Naive thymus-derived CD4-positive, alpha-beta T cell (primary cell): Measurements from ENCODE around the gene HSD11B1L. TPM values are rescaled to one million over a fixed set of nuclear protein-coding genes. Genes with fewer than 3 reads are reported as not detected.

Source experiments
- ATAC-seq: fragments of 150-1000 bp; cut with Tn5 transposase; 2 replicates; pipeline ENCODE4 v1.10.0; 2021; ENCODE audit warnings: mild to moderate bottlenecking, moderate library complexity
- CTCF ChIA-PET: fragments of 350-600 bp; sonication (Branson Sonifier 250); formaldehyde crosslinking; loops from one replicate; lab custom pipeline; 2021; ENCODE audit warnings: antibody characterized with exemption; lab: Charles Lee
- POLR2A ChIA-PET: fragments of 350-600 bp; sonication (Branson Sonifier 250); formaldehyde crosslinking; loops from one replicate; lab custom pipeline; 2021; ENCODE audit warnings: antibody characterized with exemption, inconsistent platforms; lab: Charles Lee
- DNase-seq, 9 donors: peaks; one replicate each; pipeline versions ENCODE4 v3.0.0 to v3.0.0-alpha.2; 2020 to 2022; ENCODE audit warnings: mixed read lengths in 1 of 9
- H3K27ac ChIP-seq: one replicate; pipeline ENCODE4 v1.7.0; 2013; ENCODE audit warnings: mild to moderate bottlenecking, low read depth, low read length, moderate library complexity
- H3K27me3 ChIP-seq, 2 donors: one replicate each; pipeline ENCODE4 v1.7.0; 2013; ENCODE audit warnings: low read length in 2 of 2, mild to moderate bottlenecking in 2 of 2, moderate library complexity in 2 of 2; ENCODE audit not compliant: control insufficient read depth in 2 of 2, insufficient read depth in 2 of 2
- H3K36me3 ChIP-seq, 3 experiments: 1 replicate in 2 of 3; 2 replicates in 1 of 3; pipeline ENCODE4 v1.7.0; 2013; ENCODE audit warnings: low read length in 3 of 3, mild to moderate bottlenecking in 3 of 3, moderate library complexity in 1 of 3; ENCODE audit not compliant: insufficient read depth in 3 of 3, control insufficient read depth in 2 of 3
- H3K4me1 ChIP-seq, 2 donors: one replicate each; pipeline ENCODE4 v1.7.0; 2013; ENCODE audit warnings: low read length in 2 of 2, mild to moderate bottlenecking in 2 of 2, moderate library complexity in 1 of 2; ENCODE audit not compliant: control insufficient read depth in 2 of 2, insufficient read depth in 2 of 2
- H3K4me3 ChIP-seq: 2 replicates; pipeline ENCODE4 v1.7.0; 2013; ENCODE audit warnings: mild to moderate bottlenecking, low read length
- H3K9me3 ChIP-seq, 3 experiments: 1 replicate in 2 of 3; 2 replicates in 1 of 3; pipeline ENCODE4 v1.7.0; 2013; ENCODE audit warnings: low read length in 3 of 3; ENCODE audit not compliant: control insufficient read depth in 2 of 3
- H3K27ac Mint-ChIP-seq, 9 donors: one replicate each; pipeline ENCODE4 v1.8.0; 2020 to 2022; ENCODE audit warnings: mixed read lengths in 9 of 9, mild to moderate bottlenecking in 8 of 9, moderate library complexity in 5 of 9, inconsistent platforms in 2 of 9
- H3K27me3 Mint-ChIP-seq, 5 donors: one replicate each; pipeline ENCODE4 v1.8.0; 2021 to 2022; ENCODE audit warnings: mixed read lengths in 5 of 5, mild to moderate bottlenecking in 1 of 5
- H3K36me3 Mint-ChIP-seq, 5 donors: one replicate each; pipeline ENCODE4 v1.8.0; 2020 to 2022; ENCODE audit warnings: mixed read lengths in 5 of 5, mild to moderate bottlenecking in 3 of 5, inconsistent platforms in 1 of 5
- H3K4me1 Mint-ChIP-seq, 7 donors: one replicate each; pipeline ENCODE4 v1.8.0; 2020 to 2022; ENCODE audit warnings: mixed read lengths in 7 of 7, mild to moderate bottlenecking in 3 of 7, inconsistent platforms in 1 of 7
- H3K4me3 Mint-ChIP-seq, 10 donors: one replicate each; pipeline ENCODE4 v1.8.0; 2020 to 2022; ENCODE audit warnings: mild to moderate bottlenecking in 10 of 10, mixed read lengths in 10 of 10, moderate library complexity in 6 of 10, inconsistent platforms in 2 of 10
- H3K9me3 Mint-ChIP-seq, 11 donors: one replicate each; pipeline ENCODE4 v1.8.0; 2020 to 2022; ENCODE audit warnings: mixed read lengths in 11 of 11, mild to moderate bottlenecking in 4 of 11, inconsistent platforms in 1 of 11, moderate library complexity in 1 of 11
- intact Hi-C, 2 donors: fragments of 100-400 bp; cut with micrococcal nuclease; formaldehyde crosslinking; loops; one replicate each; pipeline ENCODE4 v1.15.1; 2023
- polyA plus RNA-seq, 2 donors: library from polyadenylated mRNA; unstranded; fragments of 300-500 nt; fragmentation: Illumina TruSeq; gene quantifications; one replicate each; pipeline ENCODE4 v1.2.3, GENCODE V29; 2021
- total RNA-seq, 6 experiments: library from RNA in 5 of 6; stranded (reverse) in 5 of 6; gene quantifications; 1 replicate in 5 of 6; 2 replicates in 1 of 6; pipeline ENCODE4 v1.2.3 and lab custom pipeline; 2021 to 2026

HSD11B1L gene
- total and polyA plus RNA-seq, 7 experiments from 2014 or later, result 2.8 to 9.6 (median 4.8) TPM

DNA sequence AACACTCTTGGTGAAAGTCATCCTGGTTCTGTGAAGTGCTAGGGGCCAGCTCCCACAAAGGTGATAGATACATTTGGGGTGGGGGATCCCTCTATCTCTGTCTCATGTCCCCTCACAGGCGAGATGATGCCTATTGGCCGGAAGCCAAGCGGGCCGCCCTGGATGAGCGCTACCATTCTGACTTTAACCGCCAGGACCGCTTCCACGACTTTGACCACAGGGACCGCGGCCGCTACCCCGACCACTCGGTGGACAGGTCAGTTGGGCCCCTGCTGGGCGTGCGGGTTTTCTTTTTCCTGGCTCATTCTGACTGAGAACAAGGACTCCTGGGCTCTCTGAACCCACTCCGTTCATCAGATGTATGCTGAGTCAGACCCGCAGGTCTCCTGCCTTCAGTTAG lies 16.9 kb upstream of the HSD11B1L start:
- peaks cover 0 to 37% (median 7%) of the 10 kb centered on the region in 5 donors for H3K36me3 Mint-ChIP-seq

DNA sequence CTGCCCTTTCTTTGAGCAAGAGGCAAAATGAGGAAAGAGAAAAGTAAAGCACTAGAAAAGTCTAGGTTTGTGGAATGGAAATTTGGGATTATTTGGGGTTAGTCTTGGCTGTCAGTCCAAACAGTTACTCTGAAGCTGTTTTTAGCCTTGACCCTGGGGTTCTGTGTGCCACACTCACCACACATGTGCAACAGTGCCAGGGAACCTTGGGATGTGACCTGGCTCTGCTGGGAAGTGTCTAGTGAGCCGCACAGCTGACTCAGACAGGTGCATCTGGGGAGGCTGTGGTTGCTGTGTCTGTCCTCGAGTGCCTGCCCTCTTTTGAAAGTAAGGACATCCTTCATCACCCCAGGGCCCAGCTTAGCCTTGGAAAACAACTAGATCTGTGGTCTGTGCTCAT lies 16.3 kb upstream of the HSD11B1L start:
- H3K4me3 Mint-ChIP-seq, result no peak overlapping the region
- POLR2A ChIA-PET, result interaction anchor here (0.9 kb wide), 1 partner anchor 9 kb away, joined by 3 read pairs; no protein-coding TSS in a partner anchor

More for the DNA sequence above, 16.9 kb upstream of the HSD11B1L start:
- peak overlapping the region in 1 of 9 donors; percentile 32 for H3K27ac Mint-ChIP-seq
- H3K9me3 Mint-ChIP-seq, result no peaks in the 10 kb centered on the region
- no peaks in the 10 kb centered on the region for H3K9me3 ChIP-seq
- H3K4me1 ChIP-seq, result no peaks in the 10 kb centered on the region
- H3K27me3 ChIP-seq, result no peaks in the 10 kb centered on the region
- ATAC-seq, result no peak
- no peak overlapping the region for H3K27ac ChIP-seq
- H3K4me1 Mint-ChIP-seq, result peaks cover 0 to 6% (median 0%) of the 10 kb centered on the region in 7 donors
- intact Hi-C loops, result no loop called here
- no peak for DNase-seq
- H3K4me3 ChIP-seq, result no peak overlapping the region
- ChIA-PET POLR2A (no interaction called here), CTCF (no interaction called here)
- peaks cover 27 to 96% (median 36%) of the 10 kb centered on the region in 3 experiments for H3K36me3 ChIP-seq
- no peaks in the 10 kb centered on the region for H3K27me3 Mint-ChIP-seq
- no peak overlapping the region for H3K4me3 Mint-ChIP-seq

GRCh38 chr19:5665781-5666513 lies 14.9 kb upstream of the HSD11B1L start:
- intact Hi-C loops, result no loop called here
- CTCF ChIA-PET, result interaction anchor here (0.6 kb wide), 1 partner anchor 450 kb away, joined by 3 read pairs; no protein-coding TSS in a partner anchor
- Histone ChIP-seq H3K4me3 (no peak overlapping the region), H3K9me3 (no peaks in the 10 kb centered on the region), H3K27ac (no peak overlapping the region), H3K27me3 (no peaks in the 10 kb centered on the region), H3K4me1 (no peaks in the 10 kb centered on the region), H3K36me3 (peaks cover 20 to 89% (median 35%) of the 10 kb centered on the region in 3 experiments)
- H3K4me1 Mint-ChIP-seq, result peaks cover 0 to 5% (median 0%) of the 10 kb centered on the region in 7 donors
- ATAC-seq, result no peak
- peak overlapping the region in 4 of 9 donors; percentile 45 to 62 (median 50) for H3K27ac Mint-ChIP-seq
- no peak for DNase-seq
- no peaks in the 10 kb centered on the region for H3K9me3 Mint-ChIP-seq
- POLR2A ChIA-PET, result no interaction called here
- peaks cover 0 to 35% (median 4%) of the 10 kb centered on the region in 5 donors for H3K36me3 Mint-ChIP-seq
- no peak overlapping the region for H3K4me3 Mint-ChIP-seq
- no peaks in the 10 kb centered on the region for H3K27me3 Mint-ChIP-seq

More for the DNA sequence above, 16.3 kb upstream of the HSD11B1L start:
- Histone ChIP-seq H3K4me1 (no peaks in the 10 kb centered on the region), H3K9me3 (no peaks in the 10 kb centered on the region), H3K36me3 (peaks cover 26 to 96% (median 36%) of the 10 kb centered on the region in 3 experiments), H3K4me3 (no peak overlapping the region), H3K27me3 (no peaks in the 10 kb centered on the region), H3K27ac (no peak overlapping the region)
- H3K27ac Mint-ChIP-seq, result no peak overlapping the region
- no peaks in the 10 kb centered on the region for H3K9me3 Mint-ChIP-seq
- no peaks in the 10 kb centered on the region for H3K27me3 Mint-ChIP-seq
- CTCF ChIA-PET, result no interaction called here
- DNase-seq (no peak), ATAC-seq (no peak)
- intact Hi-C loops, result no loop called here
- H3K4me1 Mint-ChIP-seq, result peaks cover 0 to 6% (median 0%) of the 10 kb centered on the region in 7 donors
- peaks cover 0 to 39% (median 7%) of the 10 kb centered on the region in 5 donors for H3K36me3 Mint-ChIP-seq

- Histone ChIP-seq H3K4me3 (no peak overlapping the region), H3K27ac (no peak overlapping the region), H3K27me3 (no peaks in the 10 kb centered on the region), H3K9me3 (no peaks in the 10 kb centered on the region), H3K4me1 (no peaks in the 10 kb centered on the region), H3K36me3 (peaks cover 20 to 78% (median 35%) of the 10 kb centered on the region in 3 experiments)
- ATAC-seq, result no peak
- no peaks in the 10 kb centered on the region for H3K9me3 Mint-ChIP-seq
- ChIA-PET CTCF (no interaction called here), POLR2A (no interaction called here)
- no peaks in the 10 kb centered on the region for H3K27me3 Mint-ChIP-seq
- peaks cover 0 to 5% (median 0%) of the 10 kb centered on the region in 7 donors for H3K4me1 Mint-ChIP-seq
- peak overlapping the region in 1 of 9 donors; percentile 53 for H3K27ac Mint-ChIP-seq
- DNase-seq, result no peak
- H3K4me3 Mint-ChIP-seq, result peak overlapping the region in 1 of 10 donors; percentile 34
- peaks cover 0 to 31% (median 4%) of the 10 kb centered on the region in 5 donors for H3K36me3 Mint-ChIP-seq
- intact Hi-C loops, result no loop called here
Measured at GRCh38 chr19:5666921-5667610, 13.8 kb upstream of the HSD11B1L start.

DNA sequence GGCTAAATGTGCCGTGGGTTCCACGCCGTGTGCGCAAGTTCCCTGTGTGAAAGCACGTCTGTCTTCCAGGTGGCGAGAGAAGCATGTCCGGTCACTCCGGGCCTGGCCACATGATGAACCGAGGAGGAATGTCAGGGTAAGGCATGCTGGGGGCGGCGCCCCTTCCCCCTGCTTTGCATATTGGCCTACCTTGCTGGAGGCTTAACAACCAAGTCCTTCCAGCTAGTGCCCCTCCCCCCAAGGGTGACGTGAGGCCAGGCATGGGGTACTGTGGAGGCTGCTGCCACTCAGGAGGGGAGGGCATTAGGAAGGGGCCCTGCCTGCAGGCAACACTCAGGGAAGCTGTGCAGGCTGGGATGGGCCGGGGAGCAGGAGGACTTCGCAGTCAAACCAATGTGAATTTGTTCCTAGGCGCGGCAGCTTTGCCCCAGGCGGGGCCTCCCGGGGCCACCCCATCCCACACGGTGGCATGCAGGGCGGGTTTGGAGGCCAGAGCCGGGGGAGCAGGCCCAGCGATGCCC lies 13.0 kb upstream of the HSD11B1L start:
- Mint-ChIP-seq H3K27me3 (no peaks in the 10 kb centered on the region), H3K4me1 (peaks cover 0 to 5% (median 0%) of the 10 kb centered on the region in 7 donors), H3K27ac (peak overlapping the region in 1 of 9 donors; percentile 62), H3K4me3 (no peak overlapping the region), H3K9me3 (no peaks in the 10 kb centered on the region), H3K36me3 (peaks cover 0 to 31% (median 4%) of the 10 kb centered on the region in 5 donors)
- peaks cover 20 to 70% (median 35%) of the 10 kb centered on the region in 3 experiments for H3K36me3 ChIP-seq
- CTCF ChIA-PET, result no interaction called here
- H3K27me3 ChIP-seq, result no peaks in the 10 kb centered on the region
- H3K4me3 ChIP-seq, result no peak overlapping the region
- intact Hi-C loops, result no loop called here
- H3K9me3 ChIP-seq, result no peaks in the 10 kb centered on the region
- no peak overlapping the region for H3K27ac ChIP-seq
- POLR2A ChIA-PET, result no interaction called here
- no peaks in the 10 kb centered on the region for H3K4me1 ChIP-seq
- ATAC-seq (no peak), DNase-seq (no peak)

DNA sequence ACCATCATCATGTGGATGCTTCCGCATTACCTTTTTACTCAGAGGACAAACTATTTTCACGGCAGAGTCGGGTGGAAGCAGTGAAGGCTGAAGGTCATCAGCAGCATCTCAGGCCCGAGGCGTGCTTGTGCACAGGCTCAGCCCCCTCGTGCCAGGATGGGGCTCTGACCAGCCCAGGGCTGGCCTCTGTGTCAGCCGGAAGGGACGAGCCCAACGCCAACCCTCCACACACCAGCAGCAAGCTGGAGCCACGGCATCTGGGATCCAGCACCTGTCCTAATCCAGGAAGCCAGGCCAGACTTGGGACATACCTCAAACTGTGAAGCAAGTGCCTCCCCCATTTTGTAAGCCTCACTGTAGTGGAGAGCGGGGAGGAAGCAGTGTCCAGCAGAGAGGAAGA lies 11.6 kb upstream of the HSD11B1L start:
- Mint-ChIP-seq H3K36me3 (peaks cover 0 to 34% (median 4%) of the 10 kb centered on the region in 5 donors), H3K27me3 (no peaks in the 10 kb centered on the region), H3K27ac (no peak overlapping the region), H3K4me1 (peaks cover 0 to 5% (median 0%) of the 10 kb centered on the region in 7 donors), H3K9me3 (peaks cover 0 to 4% (median 0%) of the 10 kb centered on the region in 11 donors), H3K4me3 (no peak overlapping the region)
- DNase-seq, result no peak
- intact Hi-C loops, result no loop called here
- no peaks in the 10 kb centered on the region for H3K9me3 ChIP-seq
- POLR2A ChIA-PET, result no interaction called here
- no peaks in the 10 kb centered on the region for H3K4me1 ChIP-seq
- no peak overlapping the region for H3K27ac ChIP-seq
- ATAC-seq, result no peak
- H3K4me3 ChIP-seq, result no peak overlapping the region
- no peaks in the 10 kb centered on the region for H3K27me3 ChIP-seq
- H3K36me3 ChIP-seq, result peaks cover 14 to 56% (median 23%) of the 10 kb centered on the region in 3 experiments
- CTCF ChIA-PET, result no interaction called here
